ENCODE measurements around the gene XDH. TPM values are rescaled to one million over a fixed set of nuclear protein-coding genes. Genes with fewer than 3 reads are reported as not detected.

The XDH gene
- polyA plus RNA-seq, 1 donor (not counting 4 experiments of a cell fraction or from before 2014, with no cell fraction given) = 40.6 TPM

DNA sequence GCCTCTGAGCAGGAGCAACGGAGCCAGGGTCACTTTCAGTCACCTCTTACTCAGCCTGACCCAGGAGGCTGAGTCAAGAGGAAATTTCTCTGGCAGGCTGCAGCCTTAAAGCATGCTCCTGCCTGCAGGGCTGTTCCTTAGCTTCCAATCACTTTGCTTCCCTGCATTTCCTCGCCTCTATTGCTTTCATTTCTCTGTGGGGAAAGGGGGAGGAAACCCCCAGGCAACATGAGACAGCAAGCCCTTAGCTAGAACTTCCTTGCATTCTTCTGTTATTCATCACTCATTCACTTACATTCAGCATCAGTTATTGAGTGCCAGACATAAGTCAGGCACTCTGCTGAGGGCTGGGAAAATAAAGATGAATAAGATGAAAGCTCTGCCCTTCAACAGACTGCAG lies 13.0 kb downstream of the XDH start:
- peak overlapping the region; percentile 86 for H3K27ac ChIP-seq (ENCODE audit: control insufficient read depth, insufficient read depth, low read length)
- dilution Hi-C loops (cut with MboI; ENCODE audit: extremely low pct_ligation_motif_present, low sequenced_read_pairs) = no loop called here
- FAIRE-seq = peak; percentile 100

DNA sequence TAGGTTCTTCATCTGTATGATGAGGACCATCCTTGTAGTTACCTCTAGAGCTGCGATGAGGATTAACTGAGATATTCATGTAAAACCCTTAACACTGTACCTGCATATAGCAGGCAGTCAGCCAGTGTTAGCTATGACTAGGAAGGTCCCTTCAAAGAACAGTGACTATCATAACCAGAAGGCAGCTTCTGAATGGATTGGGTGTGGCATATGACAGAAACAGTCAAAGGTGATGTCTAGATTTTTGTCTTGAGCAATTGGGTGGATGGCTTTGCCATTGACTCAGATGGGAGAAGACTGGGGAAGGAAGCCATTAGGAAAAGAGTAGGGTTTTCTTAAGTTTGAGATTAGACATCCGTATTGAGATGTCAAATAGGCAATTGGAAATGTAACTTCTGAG lies 15.7 kb downstream of the XDH start:
- DNase-seq (ENCODE audit: low read depth, low spot score) (no peak), FAIRE-seq (peak; percentile 81)
- no peak for TF ChIP-seq EZH2 (IDR thresholded peaks at IDR 0.05; ENCODE audit: low read length)
- TF ChIP-seq, protein P1, sequence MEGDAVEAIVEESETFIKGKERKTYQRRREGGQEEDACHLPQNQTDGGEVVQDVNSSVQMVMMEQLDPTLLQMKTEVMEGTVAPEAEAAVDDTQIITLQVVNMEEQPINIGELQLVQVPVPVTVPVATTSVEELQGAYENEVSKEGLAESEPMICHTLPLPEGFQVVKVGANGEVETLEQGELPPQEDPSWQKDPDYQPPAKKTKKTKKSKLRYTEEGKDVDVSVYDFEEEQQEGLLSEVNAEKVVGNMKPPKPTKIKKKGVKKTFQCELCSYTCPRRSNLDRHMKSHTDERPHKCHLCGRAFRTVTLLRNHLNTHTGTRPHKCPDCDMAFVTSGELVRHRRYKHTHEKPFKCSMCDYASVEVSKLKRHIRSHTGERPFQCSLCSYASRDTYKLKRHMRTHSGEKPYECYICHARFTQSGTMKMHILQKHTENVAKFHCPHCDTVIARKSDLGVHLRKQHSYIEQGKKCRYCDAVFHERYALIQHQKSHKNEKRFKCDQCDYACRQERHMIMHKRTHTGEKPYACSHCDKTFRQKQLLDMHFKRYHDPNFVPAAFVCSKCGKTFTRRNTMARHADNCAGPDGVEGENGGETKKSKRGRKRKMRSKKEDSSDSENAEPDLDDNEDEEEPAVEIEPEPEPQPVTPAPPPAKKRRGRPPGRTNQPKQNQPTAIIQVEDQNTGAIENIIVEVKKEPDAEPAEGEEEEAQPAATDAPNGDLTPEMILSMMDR (optimal IDR thresholded peaks at IDR 0.05 in 1 of 3, IDR thresholded peaks at IDR 0.05 in 1 of 3, conservative IDR thresholded peaks at IDR 0.05 in 1 of 3; ENCODE audit: extremely low read depth in 1 of 3, insufficient read depth in 2 of 3, low read length in 3 of 3) = no peak
- Histone ChIP-seq H3K4me1 (ENCODE audit: control insufficient read depth, extremely low read depth, insufficient read depth, low read length) (peaks cover 38% of the 10 kb centered on the region), H2AFZ (ENCODE audit: control insufficient read depth, low read length) (no peak overlapping the region), H3K9me1 (ENCODE audit: control insufficient read depth, extremely low read depth, insufficient read depth, low read length) (no peaks in the 10 kb centered on the region), H3K27me3 (ENCODE audit: control insufficient read depth, extremely low read depth, insufficient read depth, low read length) (no peaks in the 10 kb centered on the region), H4K20me1 (ENCODE audit: control insufficient read depth, extremely low read depth, insufficient read depth, low read length) (no peaks in the 10 kb centered on the region), H3K4me2 (ENCODE audit: control insufficient read depth, extremely low read depth, insufficient read depth, low read depth, low read length) (no peak overlapping the region), H3K4me3 (ENCODE audit: control insufficient read depth in 2 of 3, extremely low read depth in 1 of 3, insufficient read depth in 2 of 3, low read depth in 1 of 3, low read length in 3 of 3) (no peak overlapping the region), H3K36me3 (ENCODE audit: control insufficient read depth in 2 of 2, extremely low read depth in 1 of 2, insufficient read depth in 2 of 2, low read length in 2 of 2) (peaks cover 5 to 22% of the 10 kb centered on the region in 2 experiments), H3K27ac (ENCODE audit: control insufficient read depth, insufficient read depth, low read length) (no peak overlapping the region), H3K9ac (ENCODE audit: control insufficient read depth, extremely low read depth, insufficient read depth, low read length) (no peak overlapping the region), H3K9me3 (ENCODE audit: control insufficient read depth, low read depth, low read length) (no peaks in the 10 kb centered on the region), H3K79me2 (ENCODE audit: control insufficient read depth, insufficient read depth, low read length) (no peaks in the 10 kb centered on the region)
- dilution Hi-C loops (cut with MboI; ENCODE audit: extremely low pct_ligation_motif_present, low sequenced_read_pairs) = no loop called here

More for the DNA sequence above, 13.0 kb downstream of the XDH start:
- no peaks in the 10 kb centered on the region for H3K79me2 ChIP-seq (ENCODE audit: control insufficient read depth, insufficient read depth, low read length)
- peaks cover 38% of the 10 kb centered on the region for H3K4me1 ChIP-seq (ENCODE audit: control insufficient read depth, extremely low read depth, insufficient read depth, low read length)
- peak overlapping the region; percentile 47 for H3K4me2 ChIP-seq (ENCODE audit: control insufficient read depth, extremely low read depth, insufficient read depth, low read depth, low read length)
- H3K9ac ChIP-seq (ENCODE audit: control insufficient read depth, extremely low read depth, insufficient read depth, low read length) = peak overlapping the region; percentile 25
- no peaks in the 10 kb centered on the region for H3K9me3 ChIP-seq (ENCODE audit: control insufficient read depth, low read depth, low read length)
- H3K9me1 ChIP-seq (ENCODE audit: control insufficient read depth, extremely low read depth, insufficient read depth, low read length) = no peaks in the 10 kb centered on the region
- no peaks in the 10 kb centered on the region for H3K27me3 ChIP-seq (ENCODE audit: control insufficient read depth, extremely low read depth, insufficient read depth, low read length)
- no peak for TF ChIP-seq EZH2 (IDR thresholded peaks at IDR 0.05; ENCODE audit: low read length)
- TF ChIP-seq, protein P1 (optimal IDR thresholded peaks at IDR 0.05 in 1 of 3, IDR thresholded peaks at IDR 0.05 in 1 of 3, conservative IDR thresholded peaks at IDR 0.05 in 1 of 3; ENCODE audit: extremely low read depth in 1 of 3, insufficient read depth in 2 of 3, low read length in 3 of 3) = no peak
- H2AFZ ChIP-seq (ENCODE audit: control insufficient read depth, low read length) = no peak overlapping the region
- H3K36me3 ChIP-seq (ENCODE audit: control insufficient read depth in 2 of 2, extremely low read depth in 1 of 2, insufficient read depth in 2 of 2, low read length in 2 of 2) = peaks cover 4 to 30% of the 10 kb centered on the region in 2 experiments
- H3K4me3 ChIP-seq (ENCODE audit: control insufficient read depth in 2 of 3, extremely low read depth in 1 of 3, insufficient read depth in 2 of 3, low read depth in 1 of 3, low read length in 3 of 3) = no peak overlapping the region
- DNase-seq (ENCODE audit: low read depth, low spot score) = peak; percentile 100
- H4K20me1 ChIP-seq (ENCODE audit: control insufficient read depth, extremely low read depth, insufficient read depth, low read length) = no peaks in the 10 kb centered on the region
